Esophagus squamous epithelium (tissue), 4 donors: ENCODE data around the gene GRHL1.

Source experiments
- POLR2A ChIP-seq, 4 donors: fragments of 450-650 bp; IDR thresholded peaks; one replicate each; pipeline ENCODE4 v1.6.1; 2017; ENCODE audit warnings: antibody characterized with exemption in 4 of 4, mild to moderate bottlenecking in 4 of 4, moderate library complexity in 3 of 4
- TF ChIP-seq, protein P1 (sequence below), 6 experiments: fragments of 450-650 bp in 4 of 6; fragments of 200-600 bp in 2 of 6; sonication (generic) in 2 of 6; IDR thresholded peaks; one replicate each; pipeline ENCODE4 v1.5.1; 2016 to 2019; ENCODE audit warnings: antibody characterized with exemption in 6 of 6, mild to moderate bottlenecking in 4 of 6, moderate library complexity in 4 of 6

DNA sequence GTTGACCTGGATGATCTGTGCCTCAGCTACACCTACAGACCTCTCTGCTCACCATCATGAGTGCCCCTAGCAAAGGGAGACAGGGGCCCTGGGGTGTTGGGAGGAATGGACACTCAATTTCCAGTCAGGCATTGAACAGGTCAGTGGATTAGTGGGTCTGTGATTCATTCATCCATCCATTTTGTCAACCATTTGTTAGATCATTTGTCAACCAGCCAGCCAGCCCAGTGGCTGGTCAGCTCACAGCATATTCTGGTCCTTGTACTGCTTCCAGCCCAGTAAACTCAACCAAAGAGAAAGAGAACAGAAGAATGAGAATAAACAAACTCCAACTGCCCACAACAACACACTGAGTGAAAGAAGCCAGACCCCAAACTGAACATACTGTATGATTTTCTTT lies 87.2 kb downstream of the GRHL1 start:
- TF ChIP-seq POLR2A (IDR thresholded peaks at IDR 0.05): no peak
- TF ChIP-seq, protein P1, sequence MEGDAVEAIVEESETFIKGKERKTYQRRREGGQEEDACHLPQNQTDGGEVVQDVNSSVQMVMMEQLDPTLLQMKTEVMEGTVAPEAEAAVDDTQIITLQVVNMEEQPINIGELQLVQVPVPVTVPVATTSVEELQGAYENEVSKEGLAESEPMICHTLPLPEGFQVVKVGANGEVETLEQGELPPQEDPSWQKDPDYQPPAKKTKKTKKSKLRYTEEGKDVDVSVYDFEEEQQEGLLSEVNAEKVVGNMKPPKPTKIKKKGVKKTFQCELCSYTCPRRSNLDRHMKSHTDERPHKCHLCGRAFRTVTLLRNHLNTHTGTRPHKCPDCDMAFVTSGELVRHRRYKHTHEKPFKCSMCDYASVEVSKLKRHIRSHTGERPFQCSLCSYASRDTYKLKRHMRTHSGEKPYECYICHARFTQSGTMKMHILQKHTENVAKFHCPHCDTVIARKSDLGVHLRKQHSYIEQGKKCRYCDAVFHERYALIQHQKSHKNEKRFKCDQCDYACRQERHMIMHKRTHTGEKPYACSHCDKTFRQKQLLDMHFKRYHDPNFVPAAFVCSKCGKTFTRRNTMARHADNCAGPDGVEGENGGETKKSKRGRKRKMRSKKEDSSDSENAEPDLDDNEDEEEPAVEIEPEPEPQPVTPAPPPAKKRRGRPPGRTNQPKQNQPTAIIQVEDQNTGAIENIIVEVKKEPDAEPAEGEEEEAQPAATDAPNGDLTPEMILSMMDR (IDR thresholded peaks at IDR 0.05): no peak
